ENCODE data around the gene BCAS3. TPM values are rescaled to one million over a fixed set of nuclear protein-coding genes. Genes with fewer than 3 reads are reported as not detected.

The BCAS3 gene
- total and polyA plus RNA-seq, 2 donors (not counting 1 experiment from before 2014, with no cell fraction given): 13.9 to 73.4 TPM

DNA sequence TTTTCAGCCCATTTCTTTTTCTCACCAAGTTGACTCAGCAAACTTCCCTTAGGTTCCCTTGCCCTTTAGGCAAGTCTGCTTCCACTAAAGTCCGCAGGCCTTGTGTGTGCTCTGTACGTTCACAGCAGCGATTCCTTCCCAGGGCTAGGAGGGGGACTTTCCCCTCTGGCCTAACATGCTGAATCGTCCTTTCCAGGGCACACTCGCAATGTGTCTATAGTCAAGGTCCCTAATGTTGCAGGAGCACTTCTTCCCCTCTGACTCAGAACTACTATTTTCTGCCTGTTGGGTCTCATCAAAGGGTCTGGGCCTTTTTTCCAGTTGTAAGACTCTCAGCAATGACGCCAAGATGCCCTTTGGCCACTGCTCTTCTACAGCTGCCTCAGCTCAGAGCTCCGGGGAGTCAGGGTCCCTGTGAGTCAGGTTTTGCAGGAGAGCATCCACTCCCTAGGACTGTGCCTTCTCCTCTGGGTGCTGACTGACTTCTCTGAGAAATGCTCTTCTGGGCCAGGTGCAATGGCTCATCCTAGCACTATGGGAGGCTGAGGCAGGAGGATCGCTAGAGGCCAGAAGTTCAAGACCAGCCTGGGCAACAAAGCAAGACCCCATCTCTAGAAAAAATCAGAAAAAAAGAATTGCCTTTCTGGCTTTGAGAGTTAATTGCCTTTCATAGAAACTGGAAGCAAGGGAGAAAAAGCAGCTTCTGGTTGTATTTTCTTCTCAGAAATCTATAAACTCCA lies 657.6 kb downstream of the BCAS3 start:
- no peak for ATAC-seq (ENCODE audit: low read depth)
- CTCF ChIA-PET: no interaction called here
- WGBS (ENCODE audit: insufficient coverage): 90% methylated on average over 7 of the region's 8 CpGs

More for the DNA sequence above, 657.6 kb downstream of the BCAS3 start:
- POLR2A ChIA-PET: no interaction called here
- intact Hi-C loops (cut with micrococcal nuclease): no loop called here
- DNase-seq: no peak
- no peak overlapping the region for H3K4me2 ChIP-seq (replicated peaks; ENCODE audit: low read depth, low read length, poor library complexity, severe bottlenecking)
- Mint-ChIP-seq H3K4me1 (no peaks in the 10 kb centered on the region), H3K4me3 (no peak overlapping the region), H3K27me3 (no peaks in the 10 kb centered on the region), H3K27ac (no peak overlapping the region), H3K9me3 (ENCODE audit: insufficient read depth) (no peaks in the 10 kb centered on the region)
- no peak overlapping the region for H3K9ac ChIP-seq (ENCODE audit: low read length)
- H3K4me1 ChIP-seq (ENCODE audit: control insufficient read depth in 2 of 2, insufficient read depth in 2 of 2, low read length in 2 of 2): no peaks in the 10 kb centered on the region
- H3K36me3 ChIP-seq (replicated peaks in 1 of 2; ENCODE audit: control extremely low read depth in 1 of 2, control insufficient read depth in 1 of 2, extremely low read depth in 1 of 2, insufficient read depth in 2 of 2, low read length in 1 of 2): no peaks in the 10 kb centered on the region
- no peak overlapping the region for H3K27ac ChIP-seq (ENCODE audit: low read length in 2 of 2)
- H3K9me3 ChIP-seq (ENCODE audit: control extremely low read depth in 1 of 3, control insufficient read depth in 2 of 3, insufficient read depth in 1 of 3, low read length in 2 of 3): no peaks in the 10 kb centered on the region
- no peak overlapping the region for H2AFZ ChIP-seq (ENCODE audit: insufficient read depth, low read depth, low read length, poor library complexity, severe bottlenecking)
- H3K27me3 ChIP-seq (replicated peaks in 1 of 4; ENCODE audit: control extremely low read depth in 1 of 4, control insufficient read depth in 3 of 4, insufficient read depth in 4 of 4, low read length in 3 of 4): no peaks in the 10 kb centered on the region
- TF ChIP-seq EZH2 (IDR thresholded peaks at IDR 0.05; ENCODE audit: borderline replicate concordance, insufficient read depth, low read depth, low read length, poor library complexity, severe bottlenecking): no peak
- TF ChIP-seq, protein P1, sequence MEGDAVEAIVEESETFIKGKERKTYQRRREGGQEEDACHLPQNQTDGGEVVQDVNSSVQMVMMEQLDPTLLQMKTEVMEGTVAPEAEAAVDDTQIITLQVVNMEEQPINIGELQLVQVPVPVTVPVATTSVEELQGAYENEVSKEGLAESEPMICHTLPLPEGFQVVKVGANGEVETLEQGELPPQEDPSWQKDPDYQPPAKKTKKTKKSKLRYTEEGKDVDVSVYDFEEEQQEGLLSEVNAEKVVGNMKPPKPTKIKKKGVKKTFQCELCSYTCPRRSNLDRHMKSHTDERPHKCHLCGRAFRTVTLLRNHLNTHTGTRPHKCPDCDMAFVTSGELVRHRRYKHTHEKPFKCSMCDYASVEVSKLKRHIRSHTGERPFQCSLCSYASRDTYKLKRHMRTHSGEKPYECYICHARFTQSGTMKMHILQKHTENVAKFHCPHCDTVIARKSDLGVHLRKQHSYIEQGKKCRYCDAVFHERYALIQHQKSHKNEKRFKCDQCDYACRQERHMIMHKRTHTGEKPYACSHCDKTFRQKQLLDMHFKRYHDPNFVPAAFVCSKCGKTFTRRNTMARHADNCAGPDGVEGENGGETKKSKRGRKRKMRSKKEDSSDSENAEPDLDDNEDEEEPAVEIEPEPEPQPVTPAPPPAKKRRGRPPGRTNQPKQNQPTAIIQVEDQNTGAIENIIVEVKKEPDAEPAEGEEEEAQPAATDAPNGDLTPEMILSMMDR (IDR thresholded peaks at IDR 0.05): no peak
- no peak overlapping the region for H3K4me3 ChIP-seq (ENCODE audit: control extremely low read depth in 1 of 5, extremely low read depth in 1 of 5, insufficient read depth in 1 of 5, low read depth in 2 of 5, low read length in 4 of 5)
- H4K20me1 ChIP-seq (ENCODE audit: control insufficient read depth, insufficient read depth, low read length, poor library complexity, severe bottlenecking): no peaks in the 10 kb centered on the region
- no peaks in the 10 kb centered on the region for H3K79me2 ChIP-seq (ENCODE audit: control insufficient read depth, insufficient read depth, low read length)
